Upper lobe of left lung (tissue), 6 donors: ENCODE results near the gene ECD. TPM values are rescaled to one million over a fixed set of nuclear protein-coding genes. Genes with fewer than 3 reads are reported as not detected.

ENCODE experiments used
- ATAC-seq, 2 donors: fragments of 200-7000 bp; cut with Tn5 transposase; one replicate each; pipeline ENCODE4 v1.9.1; 2022; ENCODE audit warnings: mild to moderate bottlenecking in 2 of 2, moderate library complexity in 2 of 2; ENCODE audit not compliant: low FRiP score in 2 of 2
- DNase-seq, 2 donors: peaks; one replicate each; pipeline ENCODE4 v3.0.0-alpha.2; 2019 to 2020
- H3K27ac ChIP-seq, 4 donors: fragments of 200-600 bp; sonication (generic); one replicate each; pipeline ENCODE4 v1.5.1; 2016 to 2019
- H3K27me3 ChIP-seq, 4 donors: fragments of 200-600 bp; sonication (generic); one replicate each; pipeline ENCODE4 v1.5.1; 2017 to 2019
- H3K36me3 ChIP-seq, 4 donors: fragments of 200-600 bp; sonication (generic); one replicate each; pipeline ENCODE4 v1.5.1; 2016 to 2019
- H3K4me1 ChIP-seq, 4 donors: fragments of 200-600 bp; sonication (generic); one replicate each; pipeline ENCODE4 v1.5.1; 2018 to 2019
- H3K4me3 ChIP-seq, 4 donors: fragments of 200-600 bp; sonication (generic); one replicate each; pipeline ENCODE4 v1.5.1; 2017 to 2019; ENCODE audit warnings: mild to moderate bottlenecking in 2 of 4, moderate library complexity in 1 of 4
- H3K9me3 ChIP-seq, 4 donors: fragments of 200-600 bp; sonication (generic); one replicate each; pipeline ENCODE4 v1.5.1; 2018 to 2019
- CTCF ChIP-seq, 6 experiments: fragments of 450-650 bp in 4 of 6; fragments of 200-600 bp in 2 of 6; sonication (generic) in 2 of 6; IDR thresholded peaks; one replicate each; pipeline ENCODE4 v1.5.1; 2016 to 2019; ENCODE audit warnings: antibody characterized with exemption in 6 of 6
- EP300 ChIP-seq, 4 donors: sonication (generic); formaldehyde crosslinking; IDR thresholded peaks; one replicate each; pipeline ENCODE4 v1.5.1; 2017; ENCODE audit warnings: antibody characterized with exemption in 4 of 4, control low read depth in 2 of 4
- POLR2A ChIP-seq, 4 donors: fragments of 450-650 bp; IDR thresholded peaks; one replicate each; pipeline ENCODE4 v1.5.1; 2016 to 2017; ENCODE audit warnings: antibody characterized with exemption in 4 of 4, mild to moderate bottlenecking in 2 of 4
- POLR2AphosphoS5 ChIP-seq, 2 donors: sonication (generic); formaldehyde crosslinking; IDR thresholded peaks; one replicate each; pipeline ENCODE4 v1.5.1; 2017; ENCODE audit warnings: antibody characterized with exemption in 2 of 2
- WGBS, 2 donors: methylation state at CpG; one replicate each; pipeline ENCODE4 v1.1.5; 2017 to 2018; 5-methylcytosine and 5-hydroxymethylcytosine counted together
- total RNA-seq, 6 donors: library from RNA; depleted of rRNA in 4 of 6; stranded (reverse); fragments of >200 nt in 4 of 6; gene quantifications; one replicate each; pipeline versions ENCODE4 v1.1.0 to v1.2.1, GENCODE V29; 2016 to 2021
- donor health status: DM: no; HTN: no; CAD: no; lungs with moderate emphysema.
- donor health status: DM: no; HTN: yes; CAD: no; lungs with severe emphysema.

ECD gene
- total RNA-seq, 6 donors from 2014 or later: 19.2 to 43.0 (median 24.8) TPM

GRCh38 chr10:73209705-73210104, 41.9 kb upstream of the ECD start:
- H3K27ac ChIP-seq: no peak overlapping the region
- peaks cover 0 to 25% (median 8%) of the 10 kb centered on the region in 4 donors for H3K36me3 ChIP-seq
- H3K27me3 ChIP-seq: no peaks in the 10 kb centered on the region
- no peaks in the 10 kb centered on the region for H3K9me3 ChIP-seq
- WGBS, 2 donors: 56 to 64% methylated on average over 1 of the region's 1 CpG
- no peak for ATAC-seq
- no peak for DNase-seq
- no peak overlapping the region for H3K4me3 ChIP-seq
- TF ChIP-seq POLR2AphosphoS5 (IDR thresholded peaks at IDR 0.05) (no peak), CTCF (IDR thresholded peaks at IDR 0.05) (no peak), POLR2A (IDR thresholded peaks at IDR 0.05) (no peak), EP300 (IDR thresholded peaks at IDR 0.05) (no peak)
- H3K4me1 ChIP-seq: no peaks in the 10 kb centered on the region

GRCh38 chr10:73207883-73208282, 40.1 kb upstream of the ECD start:
- no peak for DNase-seq
- TF ChIP-seq EP300 (IDR thresholded peaks at IDR 0.05): no peak
- no peak for TF ChIP-seq POLR2A (IDR thresholded peaks at IDR 0.05)
- no peak for TF ChIP-seq POLR2AphosphoS5 (IDR thresholded peaks at IDR 0.05)
- TF ChIP-seq CTCF (IDR thresholded peaks at IDR 0.05): no peak
- Histone ChIP-seq H3K36me3 (peaks cover 0 to 25% (median 8%) of the 10 kb centered on the region in 4 donors), H3K27ac (no peak overlapping the region), H3K9me3 (no peaks in the 10 kb centered on the region), H3K4me1 (no peaks in the 10 kb centered on the region), H3K4me3 (no peak overlapping the region), H3K27me3 (no peaks in the 10 kb centered on the region)
- whole genome bisulfite sequencing, 2 donors: 73 to 85% methylated on average over 2 of the region's 2 CpGs
- peak in 1 of 2 donors; percentile 61 for ATAC-seq

- TF ChIP-seq POLR2A (IDR thresholded peaks at IDR 0.05) (no peak), POLR2AphosphoS5 (IDR thresholded peaks at IDR 0.05) (no peak), CTCF (IDR thresholded peaks at IDR 0.05) (no peak), EP300 (IDR thresholded peaks at IDR 0.05) (no peak)
- ATAC-seq (no peak), DNase-seq (no peak)
- H3K4me3 ChIP-seq: no peak overlapping the region
- 97 to 98% methylated on average over 5 of the region's 5 CpGs for WGBS, 2 donors
- H3K27ac ChIP-seq: no peak overlapping the region
- H3K9me3 ChIP-seq: no peaks in the 10 kb centered on the region
- peaks cover 0 to 29% (median 8%) of the 10 kb centered on the region in 4 donors for H3K36me3 ChIP-seq
- H3K27me3 ChIP-seq: no peaks in the 10 kb centered on the region
- H3K4me1 ChIP-seq: no peaks in the 10 kb centered on the region
Observed at GRCh38 chr10:73206385-73206784, 38.6 kb upstream of the ECD start.

GRCh38 chr10:73205890-73206289, 38.1 kb upstream of the ECD start:
- Histone ChIP-seq H3K27ac (no peak overlapping the region), H3K4me1 (no peaks in the 10 kb centered on the region), H3K36me3 (peaks cover 0 to 25% (median 8%) of the 10 kb centered on the region in 4 donors), H3K4me3 (no peak overlapping the region), H3K9me3 (no peaks in the 10 kb centered on the region), H3K27me3 (no peaks in the 10 kb centered on the region)
- DNase-seq (no peak), ATAC-seq (no peak)
- WGBS, 2 donors: 92 to 96% methylated on average over 1 of the region's 1 CpG
- TF ChIP-seq POLR2AphosphoS5 (IDR thresholded peaks at IDR 0.05): no peak
- TF ChIP-seq CTCF (IDR thresholded peaks at IDR 0.05): no peak
- TF ChIP-seq POLR2A (IDR thresholded peaks at IDR 0.05): no peak
- no peak for TF ChIP-seq EP300 (IDR thresholded peaks at IDR 0.05)

- H3K36me3 ChIP-seq: peaks cover 0 to 21% (median 6%) of the 10 kb centered on the region in 4 donors
- no peak for TF ChIP-seq EP300 (IDR thresholded peaks at IDR 0.05)
- no peak for TF ChIP-seq POLR2AphosphoS5 (IDR thresholded peaks at IDR 0.05)
- TF ChIP-seq POLR2A (IDR thresholded peaks at IDR 0.05): no peak
- TF ChIP-seq CTCF (IDR thresholded peaks at IDR 0.05): no peak
- no peak overlapping the region for H3K4me3 ChIP-seq
- WGBS, 2 donors: 83 to 91% methylated on average over 3 of the region's 3 CpGs
- no peak overlapping the region for H3K27ac ChIP-seq
- ATAC-seq (peak in 1 of 2 donors; percentile 19), DNase-seq (no peak)
- no peaks in the 10 kb centered on the region for H3K4me1 ChIP-seq
- H3K27me3 ChIP-seq: no peaks in the 10 kb centered on the region
- no peaks in the 10 kb centered on the region for H3K9me3 ChIP-seq
Observed at GRCh38 chr10:73205081-73205480, 37.3 kb upstream of the ECD start.
